Smooth muscle cell (in vitro differentiated cells): ENCODE results near the gene ETS2. TPM values are rescaled to one million over a fixed set of nuclear protein-coding genes. Genes with fewer than 3 reads are reported as not detected.

ENCODE experiments used
- DNase-seq: peaks from one replicate; lab custom pipeline; 2025; ENCODE audit not compliant: unreplicated experiment; lab: John Stamatoyannopoulos, UW
- H2AFZ ChIP-seq: fragments of 200-600 bp; sonication (generic); 2 replicates; pipeline ENCODE4 v1.6.0; 2016; ENCODE audit warnings: antibody characterized with exemption, low read depth, mild to moderate bottlenecking
- H3F3A ChIP-seq: fragments of 200-600 bp; sonication (generic); 2 replicates; pipeline ENCODE4 v1.6.0; 2017; ENCODE audit warnings: antibody characterized with exemption, low read depth
- H3K27ac ChIP-seq: fragments of 200-600 bp; sonication (generic); 2 replicates; pipeline ENCODE4 v1.5.1; 2016; ENCODE audit warnings: low read depth, mild to moderate bottlenecking
- H3K27me3 ChIP-seq: fragments of 200-600 bp; sonication (generic); 2 replicates; pipeline ENCODE4 v1.6.1; 2016; ENCODE audit warnings: low read depth, mild to moderate bottlenecking
- H3K36me3 ChIP-seq: fragments of 200-600 bp; sonication (generic); 2 replicates; pipeline ENCODE4 v1.5.1; 2016; ENCODE audit warnings: low read depth
- H3K4me1 ChIP-seq: fragments of 200-600 bp; sonication (generic); 2 replicates; pipeline ENCODE4 v1.5.1; 2016; ENCODE audit warnings: low read depth
- H3K4me2 ChIP-seq: fragments of 200-600 bp; sonication (generic); 2 replicates; pipeline ENCODE4 v1.6.0; 2016; ENCODE audit warnings: mild to moderate bottlenecking
- H3K4me3 ChIP-seq: fragments of 200-600 bp; sonication (generic); 2 replicates; pipeline ENCODE4 v1.5.1; 2016; ENCODE audit warnings: mild to moderate bottlenecking
- H3K79me2 ChIP-seq: fragments of 200-600 bp; sonication (generic); 2 replicates; pipeline ENCODE4 v1.6.0; 2016; ENCODE audit warnings: low read depth, mild to moderate bottlenecking
- H3K9ac ChIP-seq: fragments of 200-600 bp; sonication (generic); 2 replicates; pipeline ENCODE4 v1.6.0; 2016; ENCODE audit warnings: low read depth
- H3K9me3 ChIP-seq: fragments of 200-600 bp; sonication (generic); replicated peaks from 2 replicates; pipeline ENCODE4 v1.5.1; 2016; ENCODE audit warnings: low read depth
- H4K20me1 ChIP-seq: fragments of 200-600 bp; sonication (generic); 2 replicates; pipeline ENCODE4 v1.6.0; 2016; ENCODE audit warnings: low read depth
- WGBS: methylation state at CpG from one replicate; pipeline ENCODE4 v1.1.7; 2016; ENCODE audit warnings: low lambda C conversion rate; 5-methylcytosine and 5-hydroxymethylcytosine counted together
- polyA plus RNA-seq: library from polyadenylated mRNA; unstranded; fragments of >200 nt; fragmentation: Nextera tagmentation; extraction: Ambion mirVana; gene quantifications from 2 replicates; pipeline ENCODE4 v1.2.1, GENCODE V29; 2016
- total RNA-seq: library from RNA; depleted of rRNA; stranded (reverse); fragments of >200 nt; gene quantifications from 2 replicates; pipeline ENCODE4 v1.2.3, GENCODE V29; 2014
- TF ChIP-seq, protein P1 (sequence below): fragments of 200-600 bp; sonication (generic); IDR thresholded peaks from 2 replicates; pipeline ENCODE4 v1.5.1; 2017; ENCODE audit warnings: borderline replicate concordance, mild to moderate bottlenecking, antibody characterized with exemption; ENCODE audit not compliant: insufficient read depth, poor library complexity, severe bottlenecking

ETS2 gene
- total and polyA plus RNA-seq, 2 experiments from 2014 or later, result 65.9 to 77.7 TPM

DNA sequence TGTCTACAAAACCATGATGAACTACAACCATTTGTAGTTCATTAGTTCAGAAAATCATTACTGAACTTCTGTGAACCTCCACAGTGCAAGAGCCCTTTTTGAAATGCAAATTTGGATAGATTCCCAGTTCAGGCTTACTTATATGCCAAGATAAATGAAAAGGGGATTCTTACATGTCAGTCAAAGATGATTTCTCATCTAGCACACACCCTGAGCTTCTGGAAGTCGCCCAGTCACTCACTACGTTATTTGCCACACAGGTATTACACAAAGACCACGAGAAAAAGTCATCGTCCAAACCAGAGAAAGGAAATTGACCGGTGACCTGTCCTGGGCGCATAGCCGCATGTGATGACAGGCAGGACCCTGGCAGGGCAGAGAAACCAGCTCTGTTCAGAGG is 41.8 kb downstream of the ETS2 start:
- TF ChIP-seq, protein P1, sequence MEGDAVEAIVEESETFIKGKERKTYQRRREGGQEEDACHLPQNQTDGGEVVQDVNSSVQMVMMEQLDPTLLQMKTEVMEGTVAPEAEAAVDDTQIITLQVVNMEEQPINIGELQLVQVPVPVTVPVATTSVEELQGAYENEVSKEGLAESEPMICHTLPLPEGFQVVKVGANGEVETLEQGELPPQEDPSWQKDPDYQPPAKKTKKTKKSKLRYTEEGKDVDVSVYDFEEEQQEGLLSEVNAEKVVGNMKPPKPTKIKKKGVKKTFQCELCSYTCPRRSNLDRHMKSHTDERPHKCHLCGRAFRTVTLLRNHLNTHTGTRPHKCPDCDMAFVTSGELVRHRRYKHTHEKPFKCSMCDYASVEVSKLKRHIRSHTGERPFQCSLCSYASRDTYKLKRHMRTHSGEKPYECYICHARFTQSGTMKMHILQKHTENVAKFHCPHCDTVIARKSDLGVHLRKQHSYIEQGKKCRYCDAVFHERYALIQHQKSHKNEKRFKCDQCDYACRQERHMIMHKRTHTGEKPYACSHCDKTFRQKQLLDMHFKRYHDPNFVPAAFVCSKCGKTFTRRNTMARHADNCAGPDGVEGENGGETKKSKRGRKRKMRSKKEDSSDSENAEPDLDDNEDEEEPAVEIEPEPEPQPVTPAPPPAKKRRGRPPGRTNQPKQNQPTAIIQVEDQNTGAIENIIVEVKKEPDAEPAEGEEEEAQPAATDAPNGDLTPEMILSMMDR, result no peak
- peaks cover 15% of the 10 kb centered on the region for H3F3A ChIP-seq
- no peaks in the 10 kb centered on the region for H3K9me3 ChIP-seq
- H3K4me2 ChIP-seq, result no peak overlapping the region
- peak overlapping the region; percentile 46 for H3K27ac ChIP-seq
- DNase-seq, result no peak
- H3K9ac ChIP-seq, result no peak overlapping the region
- peak overlapping the region; percentile 52 for H2AFZ ChIP-seq
- H3K27me3 ChIP-seq, result no peaks in the 10 kb centered on the region
- 66% methylated on average over 7 of the region's 7 CpGs for WGBS
- H3K36me3 ChIP-seq, result no peaks in the 10 kb centered on the region
- no peaks in the 10 kb centered on the region for H3K79me2 ChIP-seq
- peaks cover 4% of the 10 kb centered on the region for H3K4me1 ChIP-seq
- no peak overlapping the region for H3K4me3 ChIP-seq
- no peaks in the 10 kb centered on the region for H4K20me1 ChIP-seq

DNA sequence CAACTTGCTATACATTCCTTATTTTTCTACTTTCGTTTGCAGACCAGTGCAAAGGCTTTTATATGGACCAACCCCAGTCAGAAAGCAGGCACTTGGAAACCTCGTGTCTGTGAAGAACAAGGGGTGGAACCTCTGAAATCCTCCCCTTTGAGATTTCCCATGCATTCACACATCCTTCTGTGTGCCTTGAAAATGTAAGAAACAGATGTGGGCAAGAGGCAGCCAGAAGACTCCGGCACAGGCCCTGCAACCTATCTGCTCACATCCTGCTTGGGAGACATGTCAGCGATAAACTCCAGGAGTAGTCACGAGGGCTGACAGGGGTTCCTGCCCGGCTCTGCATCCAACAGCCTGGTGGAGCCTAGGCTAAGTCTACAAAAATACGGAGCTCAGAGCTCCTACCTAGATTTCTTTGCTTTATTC is 42.5 kb downstream of the ETS2 start:
- Histone ChIP-seq H4K20me1 (no peaks in the 10 kb centered on the region), H3K4me3 (no peak overlapping the region), H3K79me2 (no peaks in the 10 kb centered on the region), H3K9me3 (no peaks in the 10 kb centered on the region), H3K27me3 (no peaks in the 10 kb centered on the region), H3K27ac (peak overlapping the region; percentile 46), H3K9ac (no peak overlapping the region), H3K4me1 (peaks cover 4% of the 10 kb centered on the region), H3K36me3 (no peaks in the 10 kb centered on the region), H3F3A (peaks cover 15% of the 10 kb centered on the region), H2AFZ (peak overlapping the region; percentile 52), H3K4me2 (no peak overlapping the region)
- TF ChIP-seq, protein P1, result no peak
- WGBS, result 21% methylated on average over 7 of the region's 7 CpGs
- peak; percentile 9 for DNase-seq

DNA sequence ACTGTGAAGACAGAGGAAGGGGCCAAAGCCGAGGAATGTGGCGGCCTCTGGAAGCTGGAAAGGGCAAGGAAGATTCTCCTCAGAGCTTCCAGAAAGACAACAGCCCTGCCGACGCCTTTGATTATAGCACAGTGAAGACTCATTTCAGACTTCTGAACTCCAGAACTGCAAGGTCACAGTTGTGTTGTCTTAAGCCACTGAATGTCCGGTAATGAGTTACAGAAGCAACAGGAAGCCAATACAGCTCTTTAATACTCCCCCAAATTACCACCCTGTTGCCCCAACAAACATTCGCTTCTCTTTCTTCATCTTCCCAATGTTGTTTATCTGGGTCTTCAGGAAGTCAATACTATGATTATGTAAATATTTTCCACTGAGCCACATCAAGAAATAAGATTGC is 44.0 kb downstream of the ETS2 start:
- H3K36me3 ChIP-seq, result no peaks in the 10 kb centered on the region
- TF ChIP-seq, protein P1, result no peak
- H3K27ac ChIP-seq, result peak overlapping the region; percentile 61
- H3K4me2 ChIP-seq, result no peak overlapping the region
- no peaks in the 10 kb centered on the region for H3K9me3 ChIP-seq
- no peaks in the 10 kb centered on the region for H3K79me2 ChIP-seq
- no peak for DNase-seq
- H2AFZ ChIP-seq, result peak overlapping the region; percentile 74
- peaks cover 15% of the 10 kb centered on the region for H3F3A ChIP-seq
- H4K20me1 ChIP-seq, result no peaks in the 10 kb centered on the region
- H3K27me3 ChIP-seq, result no peaks in the 10 kb centered on the region
- peaks cover 4% of the 10 kb centered on the region for H3K4me1 ChIP-seq
- no peak overlapping the region for H3K4me3 ChIP-seq
- WGBS, result 43% methylated on average over 6 of the region's 6 CpGs
- H3K9ac ChIP-seq, result no peak overlapping the region

DNA sequence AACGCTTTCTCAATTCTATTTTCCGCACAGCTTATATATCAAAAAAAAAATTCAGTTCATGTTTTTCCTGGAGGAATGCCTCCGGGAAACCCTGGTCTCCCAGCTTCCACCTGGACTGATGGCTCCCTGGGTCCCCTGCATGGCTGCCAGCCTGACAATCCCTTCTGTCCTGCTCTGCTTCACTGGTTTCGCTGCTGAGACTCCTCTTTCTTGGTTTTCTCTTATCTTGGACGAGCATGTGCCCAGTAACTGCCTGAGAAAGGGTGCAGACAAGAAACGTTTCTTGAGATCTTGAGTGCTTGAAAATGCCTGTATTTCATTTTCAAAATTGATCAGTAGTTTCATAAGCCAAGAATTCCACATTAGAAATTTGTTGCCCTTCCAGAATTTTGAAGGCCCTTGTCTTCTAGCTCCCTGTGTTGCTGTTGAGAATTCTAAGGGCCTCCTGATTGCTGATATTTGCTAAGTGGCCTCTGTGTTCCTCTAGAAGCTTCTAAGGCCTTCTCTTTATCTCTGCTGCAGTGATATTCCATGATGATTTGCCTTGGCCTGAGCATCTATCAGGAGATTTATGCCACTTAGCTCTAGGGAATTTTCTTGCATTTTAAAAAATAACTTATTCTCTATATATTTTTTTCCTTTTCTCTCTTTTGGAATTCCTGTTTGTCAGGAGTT is 44.7 kb downstream of the ETS2 start:
- no peaks in the 10 kb centered on the region for H3K27me3 ChIP-seq
- H3K4me3 ChIP-seq, result no peak overlapping the region
- no peaks in the 10 kb centered on the region for H4K20me1 ChIP-seq
- H3K79me2 ChIP-seq, result no peaks in the 10 kb centered on the region
- TF ChIP-seq, protein P1, result no peak
- WGBS, result 66% methylated on average over 6 of the region's 6 CpGs
- H2AFZ ChIP-seq, result peak overlapping the region; percentile 74
- H3F3A ChIP-seq, result peaks cover 15% of the 10 kb centered on the region
- H3K9me3 ChIP-seq, result no peaks in the 10 kb centered on the region
- H3K27ac ChIP-seq, result peak overlapping the region; percentile 61
- H3K4me2 ChIP-seq, result no peak overlapping the region
- H3K36me3 ChIP-seq, result no peaks in the 10 kb centered on the region
- H3K4me1 ChIP-seq, result peaks cover 4% of the 10 kb centered on the region
- no peak for DNase-seq
- no peak overlapping the region for H3K9ac ChIP-seq
